NCI-H1048 (cell line): ENCODE data around the gene ITPRIPL1.

Experiments
- DNase-seq: peaks from one replicate; lab custom pipeline; 2025; lab: John Stamatoyannopoulos, UW

Gene ITPRIPL1

GRCh38 chr2:96354492-96354891, 29.4 kb downstream of the ITPRIPL1 start:
- DNase-seq, result no peak

GRCh38 chr2:96356889-96357288, 31.8 kb downstream of the ITPRIPL1 start:
- no peak for DNase-seq

GRCh38 chr2:96359310-96359709, 34.2 kb downstream of the ITPRIPL1 start:
- DNase-seq, result no peak

- no peak for DNase-seq
These were observed 34.7 kb downstream of the ITPRIPL1 start for GRCh38 chr2:96359866-96360265.

- no peak for DNase-seq
These were observed 36.6 kb downstream of the ITPRIPL1 start for GRCh38 chr2:96361751-96362150.

- no peak for DNase-seq
These were observed 44.1 kb downstream of the ITPRIPL1 start for GRCh38 chr2:96369186-96369585.

GRCh38 chr2:96374211-96374951, 49.3 kb downstream of the ITPRIPL1 start:
- DNase-seq, result peak; percentile 69
